ENCODE measurements around the gene MAGED4. TPM values are rescaled to one million over a fixed set of nuclear protein-coding genes. Genes with fewer than 3 reads are reported as not detected.
"Not testable (repeated sequence)": the region's sequence is repeated elsewhere in the genome, so short reads cannot be mapped to it uniquely, and the experiment has no call there.

Gene MAGED4, protein sequence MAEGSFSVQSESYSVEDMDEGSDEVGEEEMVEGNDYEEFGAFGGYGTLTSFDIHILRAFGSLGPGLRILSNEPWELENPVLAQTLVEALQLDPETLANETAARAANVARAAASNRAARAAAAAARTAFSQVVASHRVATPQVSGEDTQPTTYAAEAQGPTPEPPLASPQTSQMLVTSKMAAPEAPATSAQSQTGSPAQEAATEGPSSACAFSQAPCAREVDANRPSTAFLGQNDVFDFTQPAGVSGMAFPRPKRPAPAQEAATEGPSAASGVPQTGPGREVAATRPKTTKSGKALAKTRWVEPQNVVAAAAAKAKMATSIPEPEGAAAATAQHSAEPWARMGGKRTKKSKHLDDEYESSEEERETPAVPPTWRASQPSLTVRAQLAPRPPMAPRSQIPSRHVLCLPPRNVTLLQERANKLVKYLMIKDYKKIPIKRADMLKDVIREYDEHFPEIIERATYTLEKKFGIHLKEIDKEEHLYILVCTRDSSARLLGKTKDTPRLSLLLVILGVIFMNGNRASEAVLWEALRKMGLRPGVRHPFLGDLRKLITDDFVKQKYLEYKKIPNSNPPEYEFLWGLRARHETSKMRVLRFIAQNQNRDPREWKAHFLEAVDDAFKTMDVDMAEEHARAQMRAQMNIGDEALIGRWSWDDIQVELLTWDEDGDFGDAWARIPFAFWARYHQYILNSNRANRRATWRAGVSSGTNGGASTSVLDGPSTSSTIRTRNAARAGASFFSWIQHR
- total RNA-seq (70.5 and 73.7 TPM in 2 replicates), polyA plus RNA-seq (25.0 and 29.7 TPM in 2 replicates)

DNA sequence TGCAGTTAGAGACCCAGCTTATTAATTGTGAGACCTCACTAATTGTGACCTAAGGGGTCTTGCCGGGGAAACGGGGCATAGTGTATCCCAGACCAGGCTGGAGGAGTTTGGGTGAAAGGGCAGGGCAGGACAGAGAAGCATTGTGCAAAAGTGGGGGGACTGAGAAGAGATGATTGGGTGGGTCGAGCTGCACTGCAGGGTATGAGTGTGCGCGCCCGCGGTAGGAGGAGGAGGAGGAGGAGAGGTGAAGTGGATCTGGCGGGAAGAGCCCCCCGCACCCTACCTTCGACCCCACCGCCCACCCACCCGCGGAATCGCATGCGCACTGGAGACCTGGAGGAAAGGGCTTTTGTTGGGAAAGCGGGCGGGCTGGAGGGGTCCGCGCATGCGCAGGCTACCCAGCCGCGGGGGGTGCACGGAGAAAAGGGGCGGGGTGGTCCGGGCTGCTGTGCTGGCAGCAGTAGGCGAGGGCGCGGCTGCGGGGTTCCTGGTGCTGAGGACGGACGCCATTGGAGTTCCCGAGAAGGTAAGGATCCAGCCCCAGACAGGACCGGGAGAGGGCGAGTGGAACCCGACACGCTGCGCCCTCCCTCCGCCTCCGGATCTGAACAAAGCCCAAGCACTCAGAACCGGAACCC is at the start of gene MAGED4:
MAGED4 (plus strand) TSS at position 449 of the 638 bp plus-strand sequence. CDS start 1,035 bp downstream, outside the sequence.
- H3K36me3 ChIP-seq; H3K4me3 ChIP-seq; H3K4me1 ChIP-seq (ENCODE audit: low read depth); DNase-seq (ENCODE audit: low read depth in 1 of 2, low spot score in 1 of 2); H3K9me3 ChIP-seq (ENCODE audit: low read depth); H3K27ac ChIP-seq; H3K27me3 ChIP-seq: not testable (repeated sequence)

DNA sequence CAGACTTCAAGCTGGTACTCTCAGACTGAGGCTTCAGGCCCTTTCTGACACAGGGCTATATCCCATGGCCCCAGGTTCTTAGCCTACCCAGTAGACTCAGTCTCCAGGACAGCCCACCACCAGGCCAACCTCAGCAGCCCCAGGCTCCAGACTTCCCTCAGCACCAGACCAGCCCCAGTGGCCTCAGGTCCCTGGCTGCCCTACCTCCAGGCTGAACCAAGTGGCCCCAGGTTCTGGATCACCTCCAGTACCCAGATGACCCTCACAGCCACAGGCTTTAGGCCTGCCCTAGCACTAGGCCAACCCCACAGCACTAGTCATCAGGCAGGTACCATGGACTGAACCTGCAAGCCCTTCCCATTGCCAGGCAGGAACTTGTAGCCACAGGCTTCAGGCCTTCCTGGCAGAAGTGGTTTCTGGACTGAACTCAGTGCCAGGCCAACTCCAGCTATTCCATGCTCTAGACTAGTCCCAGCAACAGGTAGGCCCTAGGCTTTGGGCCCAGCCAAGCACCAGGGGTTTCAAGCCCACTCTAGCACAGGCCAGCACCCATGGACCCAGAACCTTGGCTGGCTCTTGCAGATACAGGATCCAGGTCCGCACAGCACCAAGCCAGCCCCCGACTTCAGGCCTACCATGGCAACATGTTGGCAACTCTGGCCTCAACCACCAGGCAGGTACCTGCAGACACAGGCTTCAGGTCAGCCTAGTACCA is 45.7 kb upstream of the MAGED4 start:
- Histone ChIP-seq H3K4me1 (ENCODE audit: low read depth) (no peaks in the 10 kb centered on the region), H3K27ac (no peak overlapping the region), H3K36me3 (no peaks in the 10 kb centered on the region), H3K27me3 (no peaks in the 10 kb centered on the region), H3K4me3 (no peak overlapping the region), H3K9me3 (ENCODE audit: low read depth) (no peaks in the 10 kb centered on the region)
- no peak for DNase-seq (ENCODE audit: low read depth in 1 of 2, low spot score in 1 of 2)
- TF ChIP-seq, protein P1, sequence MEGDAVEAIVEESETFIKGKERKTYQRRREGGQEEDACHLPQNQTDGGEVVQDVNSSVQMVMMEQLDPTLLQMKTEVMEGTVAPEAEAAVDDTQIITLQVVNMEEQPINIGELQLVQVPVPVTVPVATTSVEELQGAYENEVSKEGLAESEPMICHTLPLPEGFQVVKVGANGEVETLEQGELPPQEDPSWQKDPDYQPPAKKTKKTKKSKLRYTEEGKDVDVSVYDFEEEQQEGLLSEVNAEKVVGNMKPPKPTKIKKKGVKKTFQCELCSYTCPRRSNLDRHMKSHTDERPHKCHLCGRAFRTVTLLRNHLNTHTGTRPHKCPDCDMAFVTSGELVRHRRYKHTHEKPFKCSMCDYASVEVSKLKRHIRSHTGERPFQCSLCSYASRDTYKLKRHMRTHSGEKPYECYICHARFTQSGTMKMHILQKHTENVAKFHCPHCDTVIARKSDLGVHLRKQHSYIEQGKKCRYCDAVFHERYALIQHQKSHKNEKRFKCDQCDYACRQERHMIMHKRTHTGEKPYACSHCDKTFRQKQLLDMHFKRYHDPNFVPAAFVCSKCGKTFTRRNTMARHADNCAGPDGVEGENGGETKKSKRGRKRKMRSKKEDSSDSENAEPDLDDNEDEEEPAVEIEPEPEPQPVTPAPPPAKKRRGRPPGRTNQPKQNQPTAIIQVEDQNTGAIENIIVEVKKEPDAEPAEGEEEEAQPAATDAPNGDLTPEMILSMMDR (IDR thresholded peaks at IDR 0.05; ENCODE audit: low read depth, low read length) = no peak

DNA sequence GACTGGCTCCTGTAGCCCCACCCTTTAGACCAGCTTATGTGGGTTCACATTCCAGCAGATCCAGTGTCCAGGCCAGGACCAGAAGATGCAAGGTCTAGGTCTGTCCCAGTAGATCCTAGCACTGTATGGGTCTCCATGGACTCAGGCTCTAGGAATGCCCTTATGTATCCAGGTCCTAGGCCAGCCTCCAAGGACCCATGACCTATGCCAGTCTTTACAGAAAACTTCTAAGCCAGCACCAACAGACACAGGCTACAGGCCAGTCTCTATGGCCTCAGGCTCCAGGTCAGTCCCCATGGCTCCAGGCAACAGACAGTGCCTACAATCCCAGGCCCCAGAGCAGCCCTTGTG is 45.2 kb upstream of the MAGED4 start:
- no peak overlapping the region for H3K4me3 ChIP-seq
- H3K9me3 ChIP-seq (ENCODE audit: low read depth) = no peaks in the 10 kb centered on the region
- no peaks in the 10 kb centered on the region for H3K27me3 ChIP-seq
- H3K36me3 ChIP-seq = no peaks in the 10 kb centered on the region
- TF ChIP-seq, protein P1 (IDR thresholded peaks at IDR 0.05; ENCODE audit: low read depth, low read length) = no peak
- H3K4me1 ChIP-seq (ENCODE audit: low read depth) = no peaks in the 10 kb centered on the region
- DNase-seq (ENCODE audit: low read depth in 1 of 2, low spot score in 1 of 2) = no peak
- no peak overlapping the region for H3K27ac ChIP-seq

DNA sequence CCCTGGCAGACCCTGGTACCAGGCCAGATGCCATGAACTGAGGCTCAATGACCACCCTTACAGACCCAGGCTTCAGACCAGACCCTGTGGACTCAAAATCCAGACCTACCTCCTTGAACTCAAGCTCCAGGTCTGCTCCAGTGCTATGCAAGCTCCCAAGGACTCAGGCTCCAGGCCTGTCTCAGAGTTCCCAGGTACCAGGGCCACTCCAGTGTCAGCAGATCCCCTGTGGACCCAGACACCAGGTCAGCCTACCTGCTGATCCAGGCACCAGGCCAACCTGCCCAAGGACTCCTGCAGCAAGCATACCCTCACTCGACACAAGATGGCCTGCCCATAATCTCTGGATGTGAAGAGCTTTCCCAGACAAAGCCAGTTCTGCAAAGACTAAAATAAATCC is 44.7 kb upstream of the MAGED4 start:
- H3K27ac ChIP-seq = no peak overlapping the region
- H3K9me3 ChIP-seq (ENCODE audit: low read depth) = no peaks in the 10 kb centered on the region
- DNase-seq (ENCODE audit: low read depth in 1 of 2, low spot score in 1 of 2) = no peak
- H3K36me3 ChIP-seq = no peaks in the 10 kb centered on the region
- H3K4me1 ChIP-seq (ENCODE audit: low read depth) = no peaks in the 10 kb centered on the region
- TF ChIP-seq, protein P1 (IDR thresholded peaks at IDR 0.05; ENCODE audit: low read depth, low read length) = no peak
- H3K27me3 ChIP-seq = no peaks in the 10 kb centered on the region
- no peak overlapping the region for H3K4me3 ChIP-seq

DNA sequence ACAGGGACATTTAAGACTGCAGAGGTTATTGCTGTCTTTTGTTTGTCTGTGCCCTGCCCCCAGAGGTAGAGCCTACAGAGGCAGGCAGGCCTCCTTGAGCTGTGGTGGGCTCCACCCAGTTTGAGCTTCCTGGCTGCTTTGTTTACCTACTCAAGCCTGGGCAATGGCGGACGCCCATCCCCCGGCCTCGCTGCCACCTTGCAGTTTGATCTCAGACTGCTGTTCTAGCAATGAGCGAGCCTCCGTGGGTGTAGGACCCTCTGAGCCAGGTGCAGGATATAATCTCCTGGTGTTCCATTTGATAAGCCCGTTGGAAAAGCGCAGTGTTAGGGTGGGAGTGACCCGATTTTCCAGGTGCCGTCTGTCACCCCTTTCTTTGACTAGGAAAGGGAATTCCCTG is 34.0 kb upstream of the MAGED4 start:
- not testable (repeated sequence) for H3K36me3 ChIP-seq; H3K9me3 ChIP-seq (ENCODE audit: low read depth); H3K4me1 ChIP-seq (ENCODE audit: low read depth); DNase-seq (ENCODE audit: low read depth in 1 of 2, low spot score in 1 of 2); H3K27me3 ChIP-seq; H3K4me3 ChIP-seq; H3K27ac ChIP-seq

DNA sequence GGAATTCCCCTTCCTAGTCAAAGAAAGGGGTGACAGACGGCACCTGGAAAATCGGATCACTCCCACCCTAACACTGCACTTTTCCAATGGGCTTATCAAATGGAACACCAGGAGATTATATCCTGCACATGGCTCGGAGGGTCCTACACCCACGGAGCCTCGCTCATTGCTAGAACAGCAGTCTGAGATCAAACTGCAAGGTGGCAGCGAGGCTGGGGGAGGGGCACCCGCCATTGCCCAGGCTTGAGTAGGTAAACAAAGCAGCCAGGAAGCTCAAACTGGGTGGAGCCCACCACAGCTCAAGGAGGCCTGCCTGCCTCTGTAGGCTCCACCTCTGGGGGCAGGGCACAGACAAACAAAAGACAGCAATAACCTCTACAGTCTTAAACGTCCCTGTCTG is 24.5 kb upstream of the MAGED4 start:
- H3K27me3 ChIP-seq; H3K4me1 ChIP-seq (ENCODE audit: low read depth); H3K27ac ChIP-seq; H3K4me3 ChIP-seq; DNase-seq (ENCODE audit: low read depth in 1 of 2, low spot score in 1 of 2); H3K36me3 ChIP-seq; H3K9me3 ChIP-seq (ENCODE audit: low read depth): not testable (repeated sequence)

Measured in cardiac muscle cell (in vitro differentiated cells and primary cell).